ENCODE measurements around the gene BLOC1S6. TPM values are rescaled to one million over a fixed set of nuclear protein-coding genes. Genes with fewer than 3 reads are reported as not detected.

BLOC1S6 gene
- total and polyA plus RNA-seq, 2 of the 8 experiments (the other 6 are each of a cell fraction or from before 2014, with no cell fraction given): 4.5 to 28.8 TPM

DNA sequence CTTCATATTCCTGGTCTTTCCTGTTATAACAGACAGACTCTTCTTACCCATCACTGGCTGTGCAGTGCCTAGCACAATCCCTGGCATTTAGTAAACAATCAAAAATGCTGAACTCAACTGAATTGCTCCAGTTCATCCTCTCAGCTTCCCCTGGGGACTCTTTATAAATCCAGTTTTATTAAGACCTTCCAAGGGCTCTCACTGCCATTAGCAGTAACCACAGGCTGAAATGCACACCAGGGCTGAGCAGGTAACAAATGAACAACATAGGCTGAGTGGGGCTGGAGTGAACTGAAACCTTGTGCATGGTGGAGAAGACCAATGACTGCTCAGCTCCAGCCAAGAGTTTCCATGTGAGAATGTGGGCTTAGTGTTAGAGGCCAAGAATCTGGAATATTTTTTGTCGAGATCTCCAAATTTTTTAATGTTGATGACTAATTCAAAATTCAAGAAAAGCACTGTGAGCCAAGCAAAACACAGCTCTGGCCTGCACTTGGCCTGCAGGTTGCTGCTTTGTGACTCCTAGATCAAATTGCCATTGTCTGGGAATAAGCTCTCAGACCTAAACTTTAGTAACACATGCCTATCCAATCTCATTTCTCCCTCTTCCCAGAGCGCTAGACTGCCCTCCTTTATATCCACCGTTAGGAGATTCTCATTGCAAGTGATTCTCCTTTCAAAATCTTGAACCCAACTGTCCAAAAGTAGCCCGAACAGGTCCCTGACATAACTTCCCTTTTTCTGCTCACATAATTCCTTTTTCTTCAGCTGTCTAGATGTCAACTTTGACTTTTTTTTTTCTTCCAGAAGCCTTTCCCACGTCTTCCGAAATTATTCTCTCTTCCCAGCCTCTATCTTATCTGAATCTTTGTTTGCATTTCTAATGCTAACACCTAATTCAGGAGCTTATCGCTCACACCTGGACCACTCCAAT, 55.1 kb downstream of the BLOC1S6 start:
- Histone ChIP-seq H3K56ac (replicated peaks; ENCODE audit: insufficient read length, low read depth, low read length) (no peak overlapping the region), H3K4me1 (replicated peaks in 1 of 4; ENCODE audit: control insufficient read depth in 3 of 4, insufficient read depth in 4 of 4, low read length in 3 of 4) (no peaks in the 10 kb centered on the region), H4K8ac (ENCODE audit: extremely low read depth, insufficient read depth, low read length) (no peak overlapping the region), H2BK12ac (ENCODE audit: low read depth, low read length) (no peak overlapping the region), H4K20me1 (replicated peaks in 1 of 2; ENCODE audit: control insufficient read depth in 1 of 2, insufficient read depth in 2 of 2, low read length in 2 of 2) (no peaks in the 10 kb centered on the region), H3K79me2 (ENCODE audit: control insufficient read depth in 1 of 2, insufficient read depth in 2 of 2, low read length in 2 of 2) (no peaks in the 10 kb centered on the region), H3K36me3 (ENCODE audit: control insufficient read depth in 2 of 4, insufficient read depth in 4 of 4, low read length in 3 of 4) (no peaks in the 10 kb centered on the region), H2AFZ (ENCODE audit: low read length) (no peak overlapping the region), H3K4ac (replicated peaks; ENCODE audit: insufficient read length, low read depth, low read length) (no peak overlapping the region), H2BK20ac (ENCODE audit: low read length) (no peak overlapping the region), H3K9me3 (ENCODE audit: insufficient read depth in 2 of 2, low read depth in 1 of 2, low read length in 1 of 2) (no peaks in the 10 kb centered on the region), H3K27me3 (replicated peaks in 1 of 4; ENCODE audit: control insufficient read depth in 3 of 4, extremely low read depth in 1 of 4, insufficient read depth in 3 of 4, low read length in 3 of 4) (no peaks in the 10 kb centered on the region; a peak in 1 of 7 replicates), H3K23me2 (ENCODE audit: low read depth, low read length) (no peaks in the 10 kb centered on the region), H2BK120ac (replicated peaks; ENCODE audit: low read depth, low read length) (no peak overlapping the region), H3K4me3 (ENCODE audit: extremely low read depth in 1 of 4, insufficient read depth in 2 of 4, low read depth in 3 of 4, low read length in 4 of 4) (no peak overlapping the region), H3K14ac (ENCODE audit: insufficient read length) (no peak overlapping the region), H2AK5ac (ENCODE audit: low read depth, low read length) (no peak overlapping the region), H2BK5ac (ENCODE audit: low read depth, low read length) (no peak overlapping the region), H3K79me1 (ENCODE audit: low read depth, low read length) (no peaks in the 10 kb centered on the region), H2BK15ac (ENCODE audit: low read length) (no peak overlapping the region), H4K5ac (ENCODE audit: insufficient read length, low read depth, low read length) (no peak overlapping the region), H3K4me2 (ENCODE audit: insufficient read depth in 1 of 2, low read depth in 2 of 2, low read length in 2 of 2) (no peak overlapping the region), H3K23ac (ENCODE audit: insufficient read length) (no peak overlapping the region), H3K9ac (replicated peaks in 1 of 4; ENCODE audit: extremely low read depth in 1 of 4, low read depth in 3 of 4, low read length in 3 of 4) (no peak overlapping the region), H3K18ac (ENCODE audit: extremely low read depth, low read length) (no peak overlapping the region), H4K91ac (replicated peaks; ENCODE audit: insufficient read length, low read length) (no peak overlapping the region), H3K27ac (ENCODE audit: low read depth, low read length) (no peak overlapping the region)
- CTCF ChIA-PET (ENCODE audit: partially characterized antibody): interaction anchor here (0.7 to 2.5 kb wide), 9 partner anchors 11 to 213 kb away, joined by 3 to 14 read pairs (median 4); no protein-coding TSS in a partner anchor
- FAIRE-seq (no peak), DNase-seq (ENCODE audit: low read depth in 1 of 2, low spot score in 2 of 2) (no peak)
- WGBS, 2 experiments (ENCODE audit: extremely low coverage in 1 of 2, insufficient coverage in 1 of 2, insufficient read length in 1 of 2, insufficient replicate concordance in 2 of 2, low coverage in 1 of 2, low lambda C conversion rate in 2 of 2, missing lambda C conversion rate in 1 of 2): 85% methylated on average over 7 of the region's 7 CpGs; no CpG with 5 or more reads in 1 of the 2 experiments
- no peak for TF ChIP-seq RFX5 (IDR thresholded peaks at IDR 0.05; ENCODE audit: borderline replicate concordance, low read depth, low read length)
- TF ChIP-seq YY1 (IDR thresholded peaks at IDR 0.05; ENCODE audit: low read depth, low read length): no peak
- no peak for TF ChIP-seq EZH2 (IDR thresholded peaks at IDR 0.05; ENCODE audit: low read depth, low read length, severe bottlenecking)
- TF ChIP-seq TAF1 (IDR thresholded peaks at IDR 0.05; ENCODE audit: low read depth, low read length): no peak
- TF ChIP-seq GTF2F1 (IDR thresholded peaks at IDR 0.05; ENCODE audit: borderline replicate concordance, low read depth, low read length): no peak
- POLR2A ChIA-PET (ENCODE audit: partially characterized antibody): interaction anchor here (1.2 kb wide), 1 partner anchor 9 kb away, joined by 3 read pairs; no protein-coding TSS in a partner anchor

Data from H1 (cell line).